T-cell (primary cell): ENCODE data around the gene AGBL5. TPM values are rescaled to one million over a fixed set of nuclear protein-coding genes. Genes with fewer than 3 reads are reported as not detected.

Source experiments
- ATAC-seq, 4 experiments: fragments of 200-7000 bp in 3 of 4; fragments of 150-1000 bp in 1 of 4; cut with Tn5 transposase; replicated peaks in 1 of 4; 1 replicate in 3 of 4; 2 replicates in 1 of 4; pipeline ENCODE4 v1.10.0; 2021; ENCODE audit warnings: moderate library complexity in 3 of 4, mild to moderate bottlenecking in 2 of 4, moderate number of reproducible peaks in 1 of 4
- CTCF ChIA-PET, 2 donors: fragments of 300-600 bp; sonication (Branson Sonifier 250); formaldehyde crosslinking; loops; one replicate each; lab custom pipeline; 2022; ENCODE audit warnings: antibody characterized with exemption in 2 of 2; lab: Charles Lee
- POLR2A ChIA-PET, 2 donors: fragments of 300-600 bp; sonication (Branson Sonifier 250); formaldehyde crosslinking; loops; one replicate each; lab custom pipeline; 2022; ENCODE audit warnings: antibody characterized with exemption in 2 of 2; lab: Charles Lee
- DNase-seq, 35 experiments: peaks; one replicate each; pipeline versions ENCODE4 v3.0.0 to v3.0.0-alpha.2; 2013 to 2023
- H3K27ac ChIP-seq: one replicate; pipeline ENCODE4 v1.5.1; 2013; ENCODE audit warnings: low read length
- H3K27me3 ChIP-seq, 2 experiments: replicated peaks in 1 of 2; 1 replicate in 1 of 2; 2 replicates in 1 of 2; pipeline versions ENCODE4 v1.6.1 to v1.7.0; 2013; ENCODE audit warnings: low read length in 1 of 2, mixed read lengths in 1 of 2; ENCODE audit not compliant: control insufficient read depth in 2 of 2, insufficient read depth in 2 of 2; ENCODE audit errors: extremely low read depth in 1 of 2
- H3K36me3 ChIP-seq, 2 donors: 1 replicate in 1 of 2; 2 replicates in 1 of 2; pipeline versions ENCODE4 v1.6.1 to v1.7.0; 2013; ENCODE audit warnings: low read length in 1 of 2; ENCODE audit not compliant: control insufficient read depth in 2 of 2, insufficient read depth in 1 of 2; ENCODE audit errors: extremely low read depth in 1 of 2
- H3K4me1 ChIP-seq, 2 experiments: 1 replicate in 1 of 2; 2 replicates in 1 of 2; pipeline versions ENCODE4 v1.6.1 to v1.7.0; 2013; ENCODE audit warnings: low read length in 2 of 2, mixed read lengths in 1 of 2; ENCODE audit not compliant: insufficient read depth in 2 of 2, control insufficient read depth in 1 of 2; ENCODE audit errors: extremely low read depth in 1 of 2
- H3K4me3 ChIP-seq, 2 donors: 1 replicate in 1 of 2; 2 replicates in 1 of 2; pipeline versions ENCODE4 v1.5.1 to v1.7.0; 2013; ENCODE audit warnings: mild to moderate bottlenecking in 2 of 2, low read length in 1 of 2, moderate library complexity in 1 of 2; ENCODE audit not compliant: control insufficient read depth in 1 of 2; ENCODE audit errors: extremely low read depth in 1 of 2
- H3K9me3 ChIP-seq: 2 replicates; pipeline ENCODE4 v1.7.0; 2013
- H3K27ac Mint-ChIP-seq, 2 donors: one replicate each; pipeline ENCODE4 v1.8.0; 2020 to 2021; ENCODE audit warnings: mild to moderate bottlenecking in 2 of 2, mixed read lengths in 2 of 2
- H3K27me3 Mint-ChIP-seq, 2 donors: one replicate each; pipeline ENCODE4 v1.8.0; 2021 to 2022; ENCODE audit warnings: mixed read lengths in 2 of 2
- H3K36me3 Mint-ChIP-seq: one replicate; pipeline ENCODE4 v1.8.0; 2021; ENCODE audit warnings: mixed read lengths
- H3K4me1 Mint-ChIP-seq, 3 donors: one replicate each; pipeline ENCODE4 v1.8.0; 2020 to 2022; ENCODE audit warnings: mixed read lengths in 3 of 3, mild to moderate bottlenecking in 1 of 3
- H3K4me3 Mint-ChIP-seq, 3 donors: one replicate each; pipeline ENCODE4 v1.8.0; 2020 to 2022; ENCODE audit warnings: mild to moderate bottlenecking in 3 of 3, mixed read lengths in 3 of 3, moderate library complexity in 3 of 3
- H3K9me3 Mint-ChIP-seq, 3 donors: one replicate each; pipeline ENCODE4 v1.8.0; 2020 to 2022; ENCODE audit warnings: mixed read lengths in 3 of 3
- WGBS: methylation state at CpG from one replicate; pipeline ENCODE4 v1.1.5; 2013; ENCODE audit warnings: missing lambda C conversion rate; ENCODE audit not compliant: insufficient coverage; 5-methylcytosine and 5-hydroxymethylcytosine counted together
- total RNA-seq, 35 experiments: library from RNA in 6 of 35; stranded (reverse) in 6 of 35; fragments of 120-200 nt in 1 of 35; gene quantifications; one replicate each; pipeline versions ENCODE4 v1.2.1 to v1.2.4 and lab custom pipeline; 2013 to 2026

The AGBL5 gene
- total RNA-seq, 5 donors from 2014 or later (not counting 1 experiment from before 2014, with no cell fraction given) = 9.5 to 13.3 (median 11.2) TPM

- 94% methylated on average over 6 of the region's 8 CpGs for WGBS
- CTCF ChIA-PET = interaction anchor here in 1 of 2 donors (2.9 kb wide), 1 partner anchor 53 kb away, joined by 28 read pairs; no protein-coding TSS in a partner anchor
- ATAC-seq (no peak), DNase-seq (no peak)
- no peak overlapping the region for H3K27ac Mint-ChIP-seq
- H3K27me3 Mint-ChIP-seq = peaks cover 0 to 6% of the 10 kb centered on the region in 2 donors
- no peaks in the 10 kb centered on the region for H3K36me3 Mint-ChIP-seq
- Histone ChIP-seq H3K36me3 (no peaks in the 10 kb centered on the region), H3K4me3 (no peak overlapping the region), H3K4me1 (no peaks in the 10 kb centered on the region), H3K27ac (no peak overlapping the region), H3K9me3 (no peaks in the 10 kb centered on the region), H3K27me3 (peaks cover 0 to 4% of the 10 kb centered on the region in 2 experiments)
- H3K4me1 Mint-ChIP-seq = peaks cover 3 to 6% (median 5%) of the 10 kb centered on the region in 3 donors
- no peak overlapping the region for H3K4me3 Mint-ChIP-seq
- POLR2A ChIA-PET = interaction anchor here in 1 of 2 donors (0.6 kb wide), 1 partner anchor 97 kb away, joined by 3 read pairs; no protein-coding TSS in a partner anchor
- H3K9me3 Mint-ChIP-seq = no peaks in the 10 kb centered on the region
Observed at GRCh38 chr2:27014771-27015433, 36.6 kb upstream of the AGBL5 start.

GRCh38 chr2:27016801-27017325 lies 34.6 kb upstream of the AGBL5 start:
- Mint-ChIP-seq H3K27me3 (peaks cover 0 to 6% of the 10 kb centered on the region in 2 donors), H3K27ac (no peak overlapping the region), H3K9me3 (no peaks in the 10 kb centered on the region), H3K36me3 (no peaks in the 10 kb centered on the region), H3K4me1 (no peaks in the 10 kb centered on the region), H3K4me3 (no peak overlapping the region)
- Histone ChIP-seq H3K4me1 (no peaks in the 10 kb centered on the region), H3K27ac (no peak overlapping the region), H3K36me3 (no peaks in the 10 kb centered on the region), H3K27me3 (peaks cover 0 to 4% of the 10 kb centered on the region in 2 experiments), H3K9me3 (no peaks in the 10 kb centered on the region), H3K4me3 (no peak overlapping the region)
- ATAC-seq (peak in 2 of 4 experiments; percentile 37 to 51), DNase-seq (peak in 26 of 35 experiments; percentile 10 to 64 (median 31))
- POLR2A ChIA-PET = no interaction called here
- WGBS = 40% methylated on average over 2 of the region's 3 CpGs
- CTCF ChIA-PET = interaction anchor here (0.6 to 2.9 kb wide), 12 partner anchors 32 to 263 kb away, joined by 3 to 28 read pairs (median 4); no protein-coding TSS in a partner anchor

GRCh38 chr2:27018142-27018541 lies 33.3 kb upstream of the AGBL5 start:
- H3K27ac Mint-ChIP-seq = no peak overlapping the region
- H3K4me3 Mint-ChIP-seq = no peak overlapping the region
- no peaks in the 10 kb centered on the region for H3K4me1 Mint-ChIP-seq
- no peaks in the 10 kb centered on the region for H3K36me3 ChIP-seq
- H3K9me3 ChIP-seq = no peaks in the 10 kb centered on the region
- WGBS = 92% methylated on average over 3 of the region's 3 CpGs
- no peaks in the 10 kb centered on the region for H3K27me3 Mint-ChIP-seq
- H3K9me3 Mint-ChIP-seq = no peaks in the 10 kb centered on the region
- no peak for DNase-seq
- POLR2A ChIA-PET = no interaction called here
- ATAC-seq = no peak
- no peaks in the 10 kb centered on the region for H3K4me1 ChIP-seq
- H3K4me3 ChIP-seq = no peak overlapping the region
- CTCF ChIA-PET = interaction anchor here in 1 of 2 donors (1.7 to 2.9 kb wide), 2 partner anchors 49 to 56 kb away, joined by 5 to 28 read pairs; no protein-coding TSS in a partner anchor
- peaks cover 0 to 4% of the 10 kb centered on the region in 2 experiments for H3K27me3 ChIP-seq
- H3K27ac ChIP-seq = no peak overlapping the region
- H3K36me3 Mint-ChIP-seq = no peaks in the 10 kb centered on the region

GRCh38 chr2:27019459-27019858 lies 32.0 kb upstream of the AGBL5 start:
- WGBS = 93% methylated on average over 7 of the region's 9 CpGs

GRCh38 chr2:27019931-27020855 lies 31.3 kb upstream of the AGBL5 start:
- H3K27ac ChIP-seq = no peak overlapping the region
- ATAC-seq = no peak

More at GRCh38 chr2:27019459-27019858, 32.0 kb upstream of the AGBL5 start:
- H3K36me3 ChIP-seq = peaks cover 0 to 9% of the 10 kb centered on the region in 2 donors
- ChIA-PET POLR2A (no interaction called here), CTCF (no interaction called here)
- Mint-ChIP-seq H3K9me3 (no peaks in the 10 kb centered on the region), H3K4me1 (no peaks in the 10 kb centered on the region), H3K27me3 (no peaks in the 10 kb centered on the region), H3K4me3 (no peak overlapping the region), H3K36me3 (no peaks in the 10 kb centered on the region), H3K27ac (no peak overlapping the region)
- no peaks in the 10 kb centered on the region for H3K9me3 ChIP-seq
- DNase-seq = no peak
- H3K4me3 ChIP-seq = no peak overlapping the region
- no peak overlapping the region for H3K27ac ChIP-seq
- H3K27me3 ChIP-seq = peaks cover 0 to 2% of the 10 kb centered on the region in 2 experiments
- H3K4me1 ChIP-seq = no peaks in the 10 kb centered on the region
- ATAC-seq = no peak

More at GRCh38 chr2:27019931-27020855, 31.3 kb upstream of the AGBL5 start:
- ChIA-PET POLR2A (no interaction called here), CTCF (no interaction called here)
- H3K27ac Mint-ChIP-seq = no peak overlapping the region
- Histone ChIP-seq H3K4me1 (no peaks in the 10 kb centered on the region), H3K27me3 (no peaks in the 10 kb centered on the region), H3K9me3 (no peaks in the 10 kb centered on the region), H3K36me3 (peaks cover under 1 to 9% of the 10 kb centered on the region in 2 donors), H3K4me3 (no peak overlapping the region)
- no peaks in the 10 kb centered on the region for H3K4me1 Mint-ChIP-seq
- no peaks in the 10 kb centered on the region for H3K27me3 Mint-ChIP-seq
- no peaks in the 10 kb centered on the region for H3K36me3 Mint-ChIP-seq
- H3K9me3 Mint-ChIP-seq = no peaks in the 10 kb centered on the region
- no peak overlapping the region for H3K4me3 Mint-ChIP-seq
- no peak for DNase-seq
- WGBS = 79% methylated on average over 4 of the region's 9 CpGs
